AG04450 (cell line): ENCODE measurements around the gene C9orf40. TPM values are rescaled to one million over a fixed set of nuclear protein-coding genes. Genes with fewer than 3 reads are reported as not detected.

Experiments used
- CTCF ChIA-PET: fragments of 300-600, 350-600 bp; formaldehyde crosslinking; extraction: SDS; loops from one replicate; lab custom pipeline; 2022; ENCODE audit warnings: antibody characterized with exemption, inconsistent platforms; lab: Charles Lee
- POLR2A ChIA-PET: fragments of 350-600 bp; formaldehyde crosslinking; extraction: SDS; loops from one replicate; lab custom pipeline; 2021; ENCODE audit warnings: antibody characterized with exemption, inconsistent platforms; lab: Yijun Ruan, JAX
- DNase-seq: peaks from one replicate; pipeline ENCODE4 v3.0.0-alpha.2; 2011; ENCODE audit warnings: low read depth, low spot score
- H3K27ac ChIP-seq: one replicate; pipeline ENCODE4 v1.5.1; 2012; ENCODE audit warnings: low read depth, low read length, control low read depth
- H3K27me3 ChIP-seq: one replicate; pipeline ENCODE4 v1.6.0; 2012; ENCODE audit warnings: low read length; ENCODE audit not compliant: control insufficient read depth, insufficient read depth
- H3K4me3 ChIP-seq: 2 replicates; pipeline ENCODE4 v1.5.1; 2011; ENCODE audit warnings: mild to moderate bottlenecking, low read depth, low read length, control low read depth
- H3K9me3 ChIP-seq: 2 replicates; pipeline ENCODE4 v1.5.1; 2012; ENCODE audit warnings: low read length; ENCODE audit not compliant: control insufficient read depth, insufficient read depth
- polyA plus RNA-seq: library from polyadenylated mRNA; depleted of rRNA; stranded (reverse); fragments of >200 nt; gene quantifications from 2 replicates; pipeline ENCODE4 v1.2.3, GENCODE V29; 2011
- TF ChIP-seq, protein P1 (sequence below): IDR thresholded peaks from 2 replicates; pipeline ENCODE4 v1.5.1; 2011; ENCODE audit warnings: low read depth, low read length, control low read depth, inconsistent platforms

Gene C9orf40
- polyA plus RNA-seq, 1 experiment, result 2.3 TPM

DNA sequence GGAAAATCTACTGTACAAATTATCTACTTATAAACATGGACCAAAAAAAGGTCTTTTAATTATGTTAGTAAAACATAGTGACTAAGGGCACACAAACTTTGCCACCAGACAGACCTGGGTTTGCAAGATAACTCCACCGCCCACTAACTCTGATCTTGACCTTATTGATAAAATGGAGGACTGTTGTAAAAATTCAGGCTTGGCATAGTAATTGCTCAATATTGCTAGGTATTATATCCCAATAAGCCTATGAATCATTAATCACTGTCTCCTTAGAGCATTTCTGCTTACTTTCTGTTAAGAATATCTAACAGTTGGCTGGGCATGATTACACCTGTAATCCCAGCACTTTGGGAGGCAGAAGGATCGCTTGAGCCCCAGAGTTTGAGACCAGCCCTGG, 3.8 kb downstream of the C9orf40 start:
- no peak for DNase-seq
- no peak overlapping the region for H3K4me3 ChIP-seq
- no peaks in the 10 kb centered on the region for H3K9me3 ChIP-seq
- no peak overlapping the region for H3K27ac ChIP-seq
- no peaks in the 10 kb centered on the region for H3K27me3 ChIP-seq
- CTCF ChIA-PET, result no interaction called here
- POLR2A ChIA-PET, result no interaction called here
- TF ChIP-seq, protein P1, sequence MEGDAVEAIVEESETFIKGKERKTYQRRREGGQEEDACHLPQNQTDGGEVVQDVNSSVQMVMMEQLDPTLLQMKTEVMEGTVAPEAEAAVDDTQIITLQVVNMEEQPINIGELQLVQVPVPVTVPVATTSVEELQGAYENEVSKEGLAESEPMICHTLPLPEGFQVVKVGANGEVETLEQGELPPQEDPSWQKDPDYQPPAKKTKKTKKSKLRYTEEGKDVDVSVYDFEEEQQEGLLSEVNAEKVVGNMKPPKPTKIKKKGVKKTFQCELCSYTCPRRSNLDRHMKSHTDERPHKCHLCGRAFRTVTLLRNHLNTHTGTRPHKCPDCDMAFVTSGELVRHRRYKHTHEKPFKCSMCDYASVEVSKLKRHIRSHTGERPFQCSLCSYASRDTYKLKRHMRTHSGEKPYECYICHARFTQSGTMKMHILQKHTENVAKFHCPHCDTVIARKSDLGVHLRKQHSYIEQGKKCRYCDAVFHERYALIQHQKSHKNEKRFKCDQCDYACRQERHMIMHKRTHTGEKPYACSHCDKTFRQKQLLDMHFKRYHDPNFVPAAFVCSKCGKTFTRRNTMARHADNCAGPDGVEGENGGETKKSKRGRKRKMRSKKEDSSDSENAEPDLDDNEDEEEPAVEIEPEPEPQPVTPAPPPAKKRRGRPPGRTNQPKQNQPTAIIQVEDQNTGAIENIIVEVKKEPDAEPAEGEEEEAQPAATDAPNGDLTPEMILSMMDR, result no peak

DNA sequence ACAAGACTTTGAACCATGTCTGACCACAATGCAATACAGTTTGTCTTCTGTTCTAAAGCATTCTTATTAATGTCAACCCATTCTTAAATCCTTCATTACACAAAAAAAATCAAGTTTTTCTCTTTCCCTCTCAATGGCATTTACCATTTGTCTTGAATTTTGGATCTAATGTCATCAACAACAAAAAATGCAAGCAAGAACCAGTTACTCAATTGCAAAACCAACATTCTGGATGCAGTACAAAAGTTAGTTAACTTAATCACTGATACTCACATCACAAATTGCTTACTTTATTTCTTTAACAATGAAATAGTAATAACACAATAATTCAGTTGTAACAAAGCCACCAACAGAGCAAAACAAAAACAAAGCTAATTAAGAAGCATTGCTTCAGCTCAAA, 6.0 kb downstream of the C9orf40 start:
- TF ChIP-seq, protein P1, result no peak
- no peak for DNase-seq
- Histone ChIP-seq H3K4me3 (no peak overlapping the region), H3K27ac (no peak overlapping the region), H3K27me3 (no peaks in the 10 kb centered on the region), H3K9me3 (no peaks in the 10 kb centered on the region)
- POLR2A ChIA-PET, result no interaction called here
- CTCF ChIA-PET, result interaction anchor here (1.7 kb wide), 1 partner anchor 169 kb away, joined by 4 read pairs; no protein-coding TSS in a partner anchor

DNA sequence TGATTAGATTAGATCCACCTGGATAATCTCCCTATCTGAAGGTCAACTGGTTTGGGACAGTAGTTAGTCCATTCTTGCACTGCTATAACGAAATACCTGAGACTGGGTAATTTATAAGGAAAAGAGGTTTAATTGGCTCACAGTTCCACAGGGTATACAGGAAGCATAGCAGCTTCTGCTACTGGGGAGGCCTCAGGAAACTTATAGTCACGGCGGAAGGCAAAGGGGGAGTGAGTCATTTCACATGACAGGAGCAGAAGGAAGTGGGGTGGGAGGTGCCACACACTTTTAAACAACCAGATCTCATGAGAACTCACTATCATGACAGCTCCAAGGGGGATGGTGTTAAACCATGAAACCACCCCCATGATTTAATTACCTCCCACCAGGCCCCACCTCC, 9.9 kb downstream of the C9orf40 start:
- Histone ChIP-seq H3K9me3 (no peaks in the 10 kb centered on the region), H3K4me3 (no peak overlapping the region), H3K27me3 (no peaks in the 10 kb centered on the region), H3K27ac (no peak overlapping the region)
- ChIA-PET CTCF (interaction anchor here (0.9 to 6.5 kb wide), 2 partner anchors 9 to 169 kb away, joined by 3 to 48 read pairs; partner anchors contain the start of gene C9orf40), POLR2A (no interaction called here)
- TF ChIP-seq, protein P1, result no peak
- no peak for DNase-seq

DNA sequence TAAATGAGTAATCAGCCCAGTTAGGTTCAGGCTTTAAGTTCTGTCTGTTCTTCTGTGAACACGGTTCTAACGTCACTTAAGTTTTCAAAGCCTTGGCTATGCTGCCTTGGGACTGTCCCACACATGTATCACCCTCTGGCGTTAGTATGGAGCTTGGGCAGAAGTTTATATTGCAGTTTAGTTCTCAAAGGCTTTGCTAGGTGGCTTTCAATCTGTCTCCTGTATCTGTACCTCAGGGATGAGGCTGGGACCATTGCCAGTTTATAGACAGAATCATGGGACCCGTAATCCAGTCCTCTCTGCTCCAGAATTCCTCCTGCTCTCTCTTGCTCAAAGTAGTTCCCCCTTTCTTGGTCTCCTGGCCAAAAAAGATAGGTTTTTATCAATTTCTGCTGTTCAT, 12.1 kb downstream of the C9orf40 start:
- no peaks in the 10 kb centered on the region for H3K9me3 ChIP-seq
- DNase-seq, result no peak

DNA sequence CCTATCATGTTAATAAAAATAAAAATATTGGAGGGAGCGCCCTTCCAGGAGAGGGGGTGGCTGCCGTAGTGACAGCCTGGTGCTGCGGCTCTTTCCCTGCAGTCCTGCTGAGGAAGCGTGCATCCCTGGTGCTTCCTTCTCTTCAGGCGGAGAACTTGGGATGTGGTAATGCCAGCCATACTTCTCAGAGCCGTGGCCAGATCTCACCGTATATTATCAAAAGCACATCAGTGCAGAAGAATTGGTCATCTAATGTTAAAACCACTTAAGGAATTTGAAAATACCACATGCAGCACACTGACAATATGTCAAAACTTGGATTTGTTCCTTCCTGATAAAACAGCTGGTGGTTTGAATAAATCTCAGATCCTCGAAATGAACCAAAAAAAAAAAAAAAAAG, 17.7 kb downstream of the C9orf40 start:
- ChIA-PET POLR2A (no interaction called here), CTCF (interaction anchor here (1.0 kb wide), 1 partner anchor 17 kb away, joined by 3 read pairs; the partner anchor contains the start of gene C9orf40)
- H3K27me3 ChIP-seq, result no peaks in the 10 kb centered on the region

More for the DNA sequence above, 12.1 kb downstream of the C9orf40 start:
- TF ChIP-seq, protein P1, result no peak
- Histone ChIP-seq H3K4me3 (no peak overlapping the region), H3K27me3 (no peaks in the 10 kb centered on the region), H3K27ac (no peak overlapping the region)
- POLR2A ChIA-PET, result no interaction called here
- CTCF ChIA-PET, result interaction anchor here (6.5 kb wide), 1 partner anchor 12 kb away, joined by 48 read pairs; the partner anchor contains the start of gene C9orf40

More for the DNA sequence above, 17.7 kb downstream of the C9orf40 start:
- no peak for DNase-seq
- TF ChIP-seq, protein P1, result no peak
- no peak overlapping the region for H3K4me3 ChIP-seq
- no peak overlapping the region for H3K27ac ChIP-seq
- no peaks in the 10 kb centered on the region for H3K9me3 ChIP-seq
